HL-60 (cell line): ENCODE results near the gene ARL8A.

Experiments
- CTCF ChIP-seq: IDR thresholded peaks from one replicate; pipeline ENCODE4 v1.5.1; 2011; ENCODE audit warnings: low read length, control low read depth, inconsistent platforms; ENCODE audit not compliant: insufficient read depth
- GABPA ChIP-seq: IDR thresholded peaks from 2 replicates; pipeline ENCODE4 v1.6.1; 2012; ENCODE audit warnings: low read depth
- POLR2AphosphoS5 ChIP-seq: IDR thresholded peaks from 2 replicates; pipeline ENCODE4 v1.6.1; 2012; ENCODE audit warnings: low read depth

DNA sequence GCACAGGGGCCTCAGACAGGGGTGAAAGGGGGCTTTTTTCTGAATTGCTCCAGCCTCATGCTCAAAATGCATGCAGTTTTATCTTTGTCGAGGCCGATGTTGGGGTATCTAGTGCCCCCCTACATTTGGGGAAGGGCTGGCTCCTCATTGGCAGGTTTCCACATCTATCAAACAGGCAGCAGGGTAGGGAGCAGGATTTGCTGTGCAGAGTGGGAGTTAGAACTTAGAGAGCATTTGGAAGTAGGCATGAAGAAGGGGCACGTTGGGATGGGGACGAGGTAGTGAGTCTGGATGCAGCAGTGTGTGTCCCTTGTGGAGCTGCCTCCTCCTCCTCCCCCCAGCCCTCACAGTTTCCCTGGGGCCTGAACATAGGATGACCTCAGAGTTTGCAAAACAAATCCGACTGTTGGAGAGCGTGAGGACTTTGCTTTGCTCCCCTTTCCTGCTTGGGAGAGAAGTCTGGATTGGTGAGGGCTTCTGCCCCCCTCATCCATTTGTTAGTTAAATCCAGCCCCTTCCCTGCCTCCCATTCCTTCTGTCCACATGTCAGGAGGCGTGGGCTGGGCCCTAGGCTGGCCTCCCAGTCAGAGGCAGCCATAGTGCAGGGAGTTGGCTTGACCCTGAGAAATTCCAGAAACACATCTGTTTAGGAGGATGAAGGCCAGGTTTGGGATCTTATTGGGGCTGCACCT lies 58.7 kb downstream of the ARL8A start:
- TF ChIP-seq POLR2AphosphoS5 (no peak), CTCF (no peak), GABPA (no peak)
